K562 (cell line): ENCODE data around the gene EPSTI1. TPM values are rescaled to one million over a fixed set of nuclear protein-coding genes. Genes with fewer than 3 reads are reported as not detected.

Experiments used
- ATAC-seq: fragments of 200-7000 bp; cut with Tn5 transposase; 3 replicates; pipeline ENCODE4 v1.9.1; 2020; ENCODE audit warnings: moderate library complexity
- BruUV-seq: library from RNA; stranded (reverse); fragments of 400-500 nt; replicated peaks from 2 replicates; lab custom pipeline; 2021; lab: Mats Ljungman, UMichigan
- CTCF ChIA-PET: fragments of 300-600 bp; formaldehyde crosslinking; extraction: SDS; loops from one replicate; lab custom pipeline; 2021; ENCODE audit warnings: low intra/inter-chr PET ratio; lab: Yijun Ruan, JAX
- POLR2A ChIA-PET: fragments of 300-600, 350-650 bp; sonication (Branson Sonifier 250); formaldehyde crosslinking; extraction: SDS; loops from one replicate; lab custom pipeline; 2021; ENCODE audit warnings: antibody characterized with exemption, inconsistent platforms; lab: Yijun Ruan, JAX
- DNase-seq, 4 experiments: peaks; one replicate each; pipeline versions ENCODE4 v3.0.0 to v3.0.0-alpha.2; 2011 to 2018; ENCODE audit warnings: low spot score in 3 of 4, mixed read lengths in 3 of 4; ENCODE audit errors: extremely low read depth in 1 of 4
- FAIRE-seq: peaks from 2 replicates; lab custom pipeline; 2011; peaks lifted over from hg19 to GRCh38; lab: Jason Lieb, UNC
- H2AFZ ChIP-seq: 2 replicates; pipeline ENCODE4 v1.6.0; 2011; ENCODE audit warnings: low read depth, low read length, control low read depth, inconsistent platforms
- H3K27ac ChIP-seq: fragments of 200-600 bp; 3 replicates; pipeline ENCODE4 v1.8.0; 2011; ENCODE audit warnings: low read depth, mild to moderate bottlenecking, control low read depth, inconsistent platforms, low read length, moderate library complexity, mixed read lengths; ENCODE audit errors: extremely low read depth
- H3K27me3 ChIP-seq, 2 experiments: fragments of 300-600 bp in 1 of 2; 2 replicates in 1 of 2; 3 replicates in 1 of 2; pipeline versions ENCODE4 v1.6.0 to v1.8.0; 2011; ENCODE audit warnings: inconsistent platforms in 2 of 2, low read length in 2 of 2, mild to moderate bottlenecking in 1 of 2, mixed read lengths in 1 of 2, moderate library complexity in 1 of 2; ENCODE audit not compliant: control insufficient read depth in 2 of 2, insufficient read depth in 2 of 2
- H3K36me3 ChIP-seq: fragments of 300-600 bp; 3 replicates; pipeline ENCODE4 v1.8.0; 2011; ENCODE audit warnings: mild to moderate bottlenecking, low read length, inconsistent platforms; ENCODE audit not compliant: control insufficient read depth, insufficient read depth
- H3K4me1 ChIP-seq, 2 experiments: fragments of 200-600 bp in 1 of 2; replicated peaks in 1 of 2; 2 replicates in 1 of 2; 3 replicates in 1 of 2; pipeline versions ENCODE4 v1.5.1 to v1.8.0; 2011; ENCODE audit warnings: inconsistent platforms in 2 of 2, low read length in 2 of 2, mild to moderate bottlenecking in 1 of 2, mixed read lengths in 1 of 2, moderate library complexity in 1 of 2; ENCODE audit not compliant: control insufficient read depth in 2 of 2, insufficient read depth in 2 of 2
- H3K4me2 ChIP-seq: 2 replicates; pipeline ENCODE4 v1.6.1; 2011; ENCODE audit warnings: low read length, control low read depth, inconsistent platforms, mixed read lengths; ENCODE audit not compliant: insufficient read depth
- H3K4me3 ChIP-seq: fragments of 200-600 bp; sonication (generic), shearing (Covaris generic); 2 replicates; pipeline ENCODE4 v1.5.1; 2016; ENCODE audit warnings: control low read depth, inconsistent platforms
- H3K79me2 ChIP-seq: fragments of 200-600 bp; 3 replicates; pipeline ENCODE4 v1.8.0; 2011; ENCODE audit warnings: low read length, inconsistent platforms; ENCODE audit not compliant: control insufficient read depth, insufficient read depth
- H3K9ac ChIP-seq, 2 experiments: 2 replicates each; pipeline versions ENCODE4 v1.6.0 to v1.6.1; 2011; ENCODE audit warnings: low read depth in 2 of 2, low read length in 2 of 2, control low read depth in 1 of 2, inconsistent platforms in 1 of 2, mild to moderate bottlenecking in 1 of 2, mixed read lengths in 1 of 2; ENCODE audit not compliant: insufficient read depth in 1 of 2
- H3K9me1 ChIP-seq: one replicate; pipeline ENCODE4 v1.6.0; 2011; ENCODE audit warnings: inconsistent platforms, mild to moderate bottlenecking, low read length, moderate library complexity; ENCODE audit not compliant: control insufficient read depth, insufficient read depth
- H3K9me3 ChIP-seq: replicated peaks from 2 replicates; pipeline ENCODE4 v1.5.1; 2011; ENCODE audit warnings: low read depth, low read length, inconsistent platforms; ENCODE audit not compliant: control insufficient read depth, insufficient read depth
- H4K20me1 ChIP-seq: replicated peaks from 2 replicates; pipeline ENCODE4 v1.6.1; 2011; ENCODE audit warnings: low read length, inconsistent platforms, mixed read lengths; ENCODE audit not compliant: control insufficient read depth, insufficient read depth
- HOMEZ ChIP-seq: fragments of 250-450 bp; sonication (Bioruptor Pico); IDR thresholded peaks from 2 replicates; pipeline ENCODE4 v1.4.0; 2020; ENCODE audit warnings: mild to moderate bottlenecking, moderate library complexity
- JUND ChIP-seq, 2 experiments: IDR thresholded peaks; 2 replicates in 1 of 2; 3 replicates in 1 of 2; pipeline ENCODE4 v1.6.1; 2011; ENCODE audit warnings: borderline replicate concordance in 2 of 2, low read depth in 2 of 2, low read length in 2 of 2, improper control_type of control experiment in 1 of 2, missing biosample characterization in 1 of 2, missing genetic modification characterization in 1 of 2, missing genetic modification reagents in 1 of 2
- KLF6 ChIP-seq: fragments of 250-450 bp; sonication (Bioruptor Pico); IDR thresholded peaks from 2 replicates; pipeline ENCODE4 v1.4.0; 2020; ENCODE audit warnings: mild to moderate bottlenecking, moderate library complexity, borderline replicate concordance
- MCM2 ChIP-seq: fragments of 450-650 bp; IDR thresholded peaks from 2 replicates; pipeline ENCODE4 v1.6.1; 2017; ENCODE audit warnings: low read depth, mild to moderate bottlenecking
- PCBP1 ChIP-seq: fragments of 200-400 bp; formaldehyde crosslinking; IDR thresholded peaks from 2 replicates; pipeline ENCODE4 v1.6.1; 2018; ENCODE audit warnings: mild to moderate bottlenecking, low read depth, low read length; ENCODE audit not compliant: poor library complexity, severe bottlenecking
- PKNOX1 ChIP-seq: fragments of 450-650 bp; IDR thresholded peaks from 2 replicates; pipeline ENCODE4 v1.6.1; 2016
- TEAD4 ChIP-seq, 2 experiments: sonication (generic) in 1 of 2; formaldehyde crosslinking in 1 of 2; IDR thresholded peaks; 2 replicates each; pipeline versions ENCODE4 v1.6.1 to v1.8.0; 2012 to 2022; ENCODE audit warnings: borderline replicate concordance in 1 of 2, inconsistent platforms in 1 of 2, low read length in 1 of 2, mild to moderate bottlenecking in 1 of 2, missing genetic modification reagents in 1 of 2
- YBX1 ChIP-seq: fragments of 450-650 bp; IDR thresholded peaks from 2 replicates; pipeline ENCODE4 v1.7.1; 2016; ENCODE audit warnings: mild to moderate bottlenecking
- ZBTB17 ChIP-seq: fragments of 450-650 bp; formaldehyde crosslinking; IDR thresholded peaks from 2 replicates; pipeline ENCODE4 v1.4.0; 2020; ENCODE audit warnings: mild to moderate bottlenecking
- ZBTB43 ChIP-seq: sonication (generic); formaldehyde crosslinking; IDR thresholded peaks from 2 replicates; pipeline ENCODE4 v1.8.0; 2023; ENCODE audit warnings: mild to moderate bottlenecking, missing genetic modification reagents
- ZC3H11A ChIP-seq: IDR thresholded peaks from 2 replicates; pipeline ENCODE4 v1.6.1; 2012; ENCODE audit warnings: low read depth, low read length, improper control_type of control experiment
- ZNF224 ChIP-seq: sonication (generic); formaldehyde crosslinking; IDR thresholded peaks from 2 replicates; pipeline ENCODE4 v1.8.0; 2022; ENCODE audit warnings: mild to moderate bottlenecking, missing genetic modification reagents
- ZNF780A ChIP-seq: fragments of 250-450 bp; sonication (Bioruptor Pico); IDR thresholded peaks from 2 replicates; pipeline ENCODE4 v1.5.0; 2021; ENCODE audit warnings: mild to moderate bottlenecking
- WGBS: fragments of 100-300 bp; shearing (Covaris generic); methylation state at CpG from one replicate; pipeline ENCODE4 v1.1.6; 2016; ENCODE audit warnings: low coverage, mixed read lengths; ENCODE audit not compliant: insufficient coverage; ENCODE audit errors: missing lambda C conversion rate; 5-methylcytosine and 5-hydroxymethylcytosine counted together
- in situ Hi-C: fragments of 300-500 bp; cut with MboI; formaldehyde crosslinking; loops from 4 replicates; pipeline ENCODE4 v1.15.0; 2018; ENCODE audit warnings: inconsistent platforms, mixed read lengths
- intact Hi-C: fragments of 100-400 bp; cut with micrococcal nuclease; formaldehyde crosslinking; loops from 2 replicates; pipeline ENCODE4 v1.14.2; 2022
- polyA plus RNA-seq, 8 experiments: library from polyadenylated mRNA; depleted of rRNA in 4 of 8; stranded (reverse) in 5 of 8; unstranded in 3 of 8; fragments of >200 nt; fragmentation: Nextera tagmentation in 2 of 8; fragmentation: Illumina TruSeq in 1 of 8; extraction: Ambion mirVana in 2 of 8; extraction: Trizol in 1 of 8; gene quantifications; 2 replicates each; pipeline versions ENCODE4 v1.2.1 to v1.2.3, GENCODE V29; 2011 to 2014; ENCODE audit warnings: inconsistent platforms in 1 of 8, missing spikeins in 1 of 8
- total RNA-seq, 7 experiments: library from RNA; depleted of rRNA in 6 of 7; stranded (reverse); fragments of >200 nt in 6 of 7; fragmentation: Illumina TruSeq in 2 of 7; extraction: Trizol in 2 of 7; gene quantifications; 2 replicates each; pipeline versions ENCODE4 v1.2.1 to v1.2.3, GENCODE V29; 2011 to 2021; ENCODE audit warnings: low replicate concordance in 1 of 7

EPSTI1 gene
- total and polyA plus RNA-seq, 9 of the 15 experiments (the other 6 are each of a cell fraction or from before 2014, with no cell fraction given), result 0.18 to 1.0 TPM; not detected in 7

GRCh38 chr13:42994878-42995277 is 2.8 kb upstream of the EPSTI1 start:
- DNase-seq (no peak), ATAC-seq (no peak), FAIRE-seq (no peak)
- no peak overlapping the region for H3K9ac ChIP-seq
- peaks cover 0 to 5% of the 10 kb centered on the region in 2 experiments; a peak in 3 of 5 replicates for H3K4me1 ChIP-seq
- no peaks in the 10 kb centered on the region for H3K36me3 ChIP-seq
- H3K4me3 ChIP-seq, result no peak overlapping the region
- intact Hi-C loops (no loop called here), in situ Hi-C loops (no loop called here)
- peaks cover 2 to 4% of the 10 kb centered on the region in 2 experiments; a peak in 3 of 5 replicates for H3K27me3 ChIP-seq
- H2AFZ ChIP-seq, result no peak overlapping the region
- 0% methylated on average over 1 of the region's 1 CpG for WGBS
- H3K27ac ChIP-seq, result no peak overlapping the region
- H3K4me2 ChIP-seq, result no peak overlapping the region
- BruUV-seq, result no TSS peak
- CTCF ChIA-PET, result no interaction called here
- H4K20me1 ChIP-seq, result no peaks in the 10 kb centered on the region
- POLR2A ChIA-PET, result no interaction called here
- H3K9me3 ChIP-seq, result no peaks in the 10 kb centered on the region
- no peaks in the 10 kb centered on the region for H3K79me2 ChIP-seq
- no peaks in the 10 kb centered on the region for H3K9me1 ChIP-seq
- TF ChIP-seq KLF6 (CRISPR knock-in tag) (no peak), MCM2 (no peak), ZC3H11A (no peak), ZNF224 (no peak), ZBTB17 (CRISPR knock-in tag) (no peak), PCBP1 (no peak), PKNOX1 (no peak), ZBTB43 (CRISPR knock-in tag) (no peak), HOMEZ (CRISPR knock-in tag) (no peak), JUND (IDR thresholded peaks at IDR 0.05; ENCODE audit: borderline replicate concordance, low read depth, low read length) (no peak), JUND (tag; IDR thresholded peaks at IDR 0.05; ENCODE audit: borderline replicate concordance, low read depth, low read length) (no peak), TEAD4 (IDR thresholded peaks at IDR 0.05; ENCODE audit: low read length) (no peak), TEAD4 (CRISPR knock-in tag; IDR thresholded peaks at IDR 0.05; ENCODE audit: borderline replicate concordance) (no peak), YBX1 (no peak), ZNF780A (CRISPR knock-in tag) (no peak)
